ENCODE measurements around the gene ZNF385A. TPM values are rescaled to one million over a fixed set of nuclear protein-coding genes. Genes with fewer than 3 reads are reported as not detected.

The ZNF385A gene
- total and polyA plus RNA-seq, 2 donors from 2014 or later: 10.2 to 16.6 TPM

- peak in 4 of 5 donors; percentile 53 to 73 (median 71) for DNase-seq
- no peak for FAIRE-seq
- H3K4me1 ChIP-seq (ENCODE audit: control insufficient read depth in 2 of 3, insufficient read depth in 2 of 3, low read depth in 1 of 3, low read length in 3 of 3): peaks cover 5 to 23% (median 9%) of the 10 kb centered on the region in 3 donors
- no peak for TF ChIP-seq CTCF (IDR thresholded peaks at IDR 0.05; ENCODE audit: borderline replicate concordance, extremely low read depth, insufficient read depth)
- peak overlapping the region; percentile 71 to 92 (median 83) for H3K4me3 ChIP-seq (ENCODE audit: low read length in 3 of 3)
- H3K9me3 ChIP-seq (ENCODE audit: control insufficient read depth in 2 of 3, insufficient read depth in 1 of 3, low read length in 3 of 3): no peaks in the 10 kb centered on the region
- peak overlapping the region; percentile 64 to 94 (median 72) for H3K9ac ChIP-seq (ENCODE audit: low read length in 3 of 3)
- intact Hi-C loops (cut with DNase I): loop anchor here (10.0 kb wide), 1 partner anchor 64 kb away; no protein-coding TSS in a partner anchor
- peak overlapping the region; percentile 64 to 89 for H3K27ac ChIP-seq (ENCODE audit: low read depth in 2 of 2, low read length in 2 of 2)
- H3K27me3 ChIP-seq (ENCODE audit: control insufficient read depth, insufficient read depth, low read length): no peaks in the 10 kb centered on the region
- no peaks in the 10 kb centered on the region for H3K36me3 ChIP-seq (ENCODE audit: control insufficient read depth in 2 of 3, insufficient read depth in 3 of 3, low read length in 3 of 3)
Observed at GRCh38 chr12:54358191-54358944, 26.2 kb downstream of the ZNF385A start.

GRCh38 chr12:54357506-54358190, 26.9 kb downstream of the ZNF385A start:
- H3K9ac ChIP-seq (ENCODE audit: low read length in 3 of 3): no peak overlapping the region
- FAIRE-seq: no peak
- intact Hi-C loops (cut with DNase I): loop anchor here (10.0 kb wide), 1 partner anchor 63 kb away; no protein-coding TSS in a partner anchor
- peak in 1 of 5 donors; percentile 62 for DNase-seq
- H3K4me3 ChIP-seq (ENCODE audit: low read length in 3 of 3): no peak overlapping the region
- H3K4me1 ChIP-seq (ENCODE audit: control insufficient read depth in 2 of 3, insufficient read depth in 2 of 3, low read depth in 1 of 3, low read length in 3 of 3): peaks cover 10 to 28% (median 12%) of the 10 kb centered on the region in 3 donors
- no peaks in the 10 kb centered on the region for H3K36me3 ChIP-seq (ENCODE audit: control insufficient read depth in 2 of 3, insufficient read depth in 3 of 3, low read length in 3 of 3)
- no peak for TF ChIP-seq CTCF (IDR thresholded peaks at IDR 0.05; ENCODE audit: borderline replicate concordance, extremely low read depth, insufficient read depth)
- H3K27me3 ChIP-seq (ENCODE audit: control insufficient read depth, insufficient read depth, low read length): no peaks in the 10 kb centered on the region
- no peak overlapping the region for H3K27ac ChIP-seq (ENCODE audit: low read depth in 2 of 2, low read length in 2 of 2)
- no peaks in the 10 kb centered on the region for H3K9me3 ChIP-seq (ENCODE audit: control insufficient read depth in 2 of 3, insufficient read depth in 1 of 3, low read length in 3 of 3)

GRCh38 chr12:54356951-54357356, 27.6 kb downstream of the ZNF385A start:
- Histone ChIP-seq H3K9me3 (ENCODE audit: control insufficient read depth in 2 of 3, insufficient read depth in 1 of 3, low read length in 3 of 3) (no peaks in the 10 kb centered on the region), H3K27me3 (ENCODE audit: control insufficient read depth, insufficient read depth, low read length) (no peaks in the 10 kb centered on the region), H3K4me3 (ENCODE audit: low read length in 3 of 3) (no peak overlapping the region), H3K27ac (ENCODE audit: low read depth in 2 of 2, low read length in 2 of 2) (no peak overlapping the region), H3K36me3 (ENCODE audit: control insufficient read depth in 2 of 3, insufficient read depth in 3 of 3, low read length in 3 of 3) (no peaks in the 10 kb centered on the region), H3K4me1 (ENCODE audit: control insufficient read depth in 2 of 3, insufficient read depth in 2 of 3, low read depth in 1 of 3, low read length in 3 of 3) (peaks cover 12 to 31% (median 16%) of the 10 kb centered on the region in 3 donors), H3K9ac (ENCODE audit: low read length in 3 of 3) (no peak overlapping the region)
- peak in 4 of 5 donors; percentile 67 to 80 (median 74) for DNase-seq
- TF ChIP-seq CTCF (IDR thresholded peaks at IDR 0.05; ENCODE audit: borderline replicate concordance, extremely low read depth, insufficient read depth): no peak
- intact Hi-C loops (cut with DNase I): loop anchor here (10.0 kb wide), 1 partner anchor 62 kb away; no protein-coding TSS in a partner anchor
- FAIRE-seq: no peak
